ENCODE data around the gene ACAP2.

GRCh38 chr3:195468391-195468776, 25.6 kb upstream of the ACAP2 start:
- TF ChIP-seq CTCF (IDR thresholded peaks at IDR 0.05; ENCODE audit: low read depth, low read length) = no peak
- no peak for TF ChIP-seq POLR2A (IDR thresholded peaks at IDR 0.05; ENCODE audit: extremely low read depth, insufficient read length)
- TF ChIP-seq MAX (IDR thresholded peaks at IDR 0.05; ENCODE audit: low read depth, low read length) = no peak

Measured in NB4 (cell line).